Activated CD8-positive, alpha-beta T cell treated with anti-CD3 and anti-CD28 coated beads for 36 hours (primary cell): ENCODE measurements around the gene LCT. TPM values are rescaled to one million over a fixed set of nuclear protein-coding genes. Genes with fewer than 3 reads are reported as not detected.

Experiments
- ATAC-seq: fragments of 200-7000 bp; cut with Tn5 transposase; one replicate; pipeline ENCODE4 v1.10.0; 2021; ENCODE audit warnings: mild to moderate bottlenecking, moderate library complexity
- CTCF ChIA-PET: fragments of 350-600 bp; sonication (Branson Sonifier 250); formaldehyde crosslinking; loops from one replicate; lab custom pipeline; 2021; ENCODE audit warnings: antibody characterized with exemption; lab: Charles Lee
- POLR2A ChIA-PET: fragments of 350-600 bp; sonication (Branson Sonifier 250); formaldehyde crosslinking; loops from one replicate; lab custom pipeline; 2021; ENCODE audit warnings: antibody characterized with exemption; lab: Charles Lee
- DNase-seq: peaks from one replicate; pipeline ENCODE4 v3.0.0-alpha.2; 2020
- H3K27ac Mint-ChIP-seq: one replicate; pipeline ENCODE4 v1.8.0; 2021; ENCODE audit warnings: mild to moderate bottlenecking, mixed read lengths
- H3K27me3 Mint-ChIP-seq: one replicate; pipeline ENCODE4 v1.8.0; 2021; ENCODE audit warnings: mixed read lengths
- H3K36me3 Mint-ChIP-seq: one replicate; pipeline ENCODE4 v1.8.0; 2021; ENCODE audit warnings: low read depth, mixed read lengths
- H3K4me1 Mint-ChIP-seq: one replicate; pipeline ENCODE4 v1.8.0; 2021; ENCODE audit warnings: low read depth, mixed read lengths
- H3K4me3 Mint-ChIP-seq: one replicate; pipeline ENCODE4 v1.8.0; 2021; ENCODE audit warnings: mild to moderate bottlenecking, moderate library complexity, mixed read lengths
- H3K9me3 Mint-ChIP-seq: one replicate; pipeline ENCODE4 v1.8.0; 2021; ENCODE audit warnings: mixed read lengths
- CTCF ChIP-seq: fragments of 200-600 bp; IDR thresholded peaks from one replicate; pipeline ENCODE4 v1.8.0; 2022; ENCODE audit warnings: antibody characterized with exemption, mild to moderate bottlenecking
- intact Hi-C: fragments of 100-400 bp; cut with micrococcal nuclease; formaldehyde crosslinking; loops from one replicate; pipeline ENCODE4 v1.10.0; 2022
- total RNA-seq, 2 experiments: library from RNA; stranded (reverse); gene quantifications; one replicate each; pipeline ENCODE4 v1.2.3, GENCODE V29; 2021

Gene LCT
- total RNA-seq, 2 experiments from 2014 or later = 0.11 to 0.29 TPM

- Mint-ChIP-seq H3K9me3 (no peaks in the 10 kb centered on the region), H3K4me1 (peaks cover 41% of the 10 kb centered on the region), H3K4me3 (peak overlapping the region; percentile 82), H3K27ac (peak overlapping the region; percentile 99), H3K27me3 (no peaks in the 10 kb centered on the region), H3K36me3 (peaks cover 50% of the 10 kb centered on the region)
- peak; percentile 89 for DNase-seq
- POLR2A ChIA-PET = interaction anchor here (0.6 to 2.4 kb wide), 29 partner anchors 8 to 487 kb away, joined by 3 to 15 read pairs (median 4); partner anchors contain the start of gene LCT
- intact Hi-C loops = no loop called here
- peak; percentile 81 for ATAC-seq
- TF ChIP-seq CTCF = no peak
- CTCF ChIA-PET = interaction anchor here (0.6 to 1.9 kb wide), 5 partner anchors 18 to 509 kb away, joined by 3 to 6 read pairs (median 4); no protein-coding TSS in a partner anchor
These were observed 38.6 kb upstream of the LCT start for GRCh38 chr2:135875491-135876065.

- intact Hi-C loops = no loop called here
- ChIA-PET POLR2A (interaction anchor here (0.6 to 2.4 kb wide), 26 partner anchors 8 to 488 kb away, joined by 3 to 15 read pairs (median 4); partner anchors contain the start of gene LCT), CTCF (interaction anchor here (0.6 to 0.9 kb wide), 4 partner anchors 17 to 77 kb away, joined by 3 to 5 read pairs (median 4); no protein-coding TSS in a partner anchor)
- no peak for DNase-seq
- Mint-ChIP-seq H3K27ac (peak overlapping the region; percentile 99), H3K36me3 (peaks cover 57% of the 10 kb centered on the region), H3K9me3 (no peaks in the 10 kb centered on the region), H3K4me1 (peaks cover 45% of the 10 kb centered on the region), H3K4me3 (peak overlapping the region; percentile 82), H3K27me3 (no peaks in the 10 kb centered on the region)
- TF ChIP-seq CTCF = no peak
- ATAC-seq = no peak
These were observed 37.9 kb upstream of the LCT start for GRCh38 chr2:135874777-135875365.

- ChIA-PET POLR2A (interaction anchor here (0.6 to 1.6 kb wide), 11 partner anchors 11 to 511 kb away, joined by 3 to 10 read pairs (median 3); no protein-coding TSS in a partner anchor), CTCF (interaction anchor here (0.7 to 1.5 kb wide), 3 partner anchors 12 to 514 kb away, joined by 3 to 4 read pairs (median 3); no protein-coding TSS in a partner anchor)
- H3K4me1 Mint-ChIP-seq = peaks cover 52% of the 10 kb centered on the region
- ATAC-seq (peak; percentile 52), DNase-seq (no peak)
- H3K27ac Mint-ChIP-seq = peak overlapping the region; percentile 55
- peaks cover 94% of the 10 kb centered on the region for H3K36me3 Mint-ChIP-seq
- no peaks in the 10 kb centered on the region for H3K9me3 Mint-ChIP-seq
- H3K4me3 Mint-ChIP-seq = no peak overlapping the region
- H3K27me3 Mint-ChIP-seq = no peaks in the 10 kb centered on the region
- TF ChIP-seq CTCF = no peak
- intact Hi-C loops = no loop called here
These were observed 33.6 kb upstream of the LCT start for GRCh38 chr2:135870571-135870970.

- POLR2A ChIA-PET = interaction anchor here (1.0 to 1.6 kb wide), 5 partner anchors 8 to 72 kb away, joined by 3 to 8 read pairs (median 5); no protein-coding TSS in a partner anchor
- no peak for ATAC-seq
- no peak for DNase-seq
- CTCF ChIA-PET = no interaction called here
- H3K27me3 Mint-ChIP-seq = no peaks in the 10 kb centered on the region
- no peak for TF ChIP-seq CTCF
- no peak overlapping the region for H3K27ac Mint-ChIP-seq
- H3K4me3 Mint-ChIP-seq = no peak overlapping the region
- H3K4me1 Mint-ChIP-seq = peaks cover 18% of the 10 kb centered on the region
- H3K9me3 Mint-ChIP-seq = no peaks in the 10 kb centered on the region
- intact Hi-C loops = no loop called here
- H3K36me3 Mint-ChIP-seq = peaks cover 76% of the 10 kb centered on the region
These were observed 26.2 kb upstream of the LCT start for GRCh38 chr2:135863233-135863632.
